Erythroblast (primary cell): ENCODE data around the gene CASP8AP2.

ENCODE experiments used
- GATA1 ChIP-seq: IDR thresholded peaks from 2 replicates; pipeline ENCODE4 v1.6.1; 2011; ENCODE audit warnings: low read depth, mild to moderate bottlenecking, control low read depth, low read length, moderate library complexity
- POLR2A ChIP-seq: IDR thresholded peaks from 2 replicates; pipeline ENCODE4 v1.6.1; 2011; ENCODE audit warnings: mild to moderate bottlenecking, low read length

DNA sequence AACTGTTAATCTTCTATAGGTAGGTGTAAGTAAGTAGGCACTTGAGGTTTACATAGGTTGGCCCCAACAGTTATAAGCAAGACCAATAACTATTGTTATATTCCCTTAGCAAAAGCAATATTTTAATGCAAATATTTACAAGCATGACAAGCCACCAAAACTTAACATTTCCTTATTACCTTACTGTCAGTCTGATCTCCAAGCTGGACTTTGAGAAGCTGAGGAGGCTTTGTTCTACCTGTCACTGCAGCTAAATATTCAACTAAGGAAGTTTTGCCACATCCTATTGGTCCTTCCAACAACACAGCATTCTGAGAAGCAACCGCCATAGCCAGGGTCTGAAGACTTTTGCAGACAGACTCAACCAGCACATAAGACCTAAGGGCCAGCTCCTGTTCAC lies 39.7 kb upstream of the CASP8AP2 start:
- TF ChIP-seq POLR2A (no peak), GATA1 (no peak)
